ENCODE results near the gene IFT22.
"Not testable (repeated sequence)": the region's sequence is repeated elsewhere in the genome, so short reads cannot be mapped to it uniquely, and the experiment has no call there.

The IFT22 gene

DNA sequence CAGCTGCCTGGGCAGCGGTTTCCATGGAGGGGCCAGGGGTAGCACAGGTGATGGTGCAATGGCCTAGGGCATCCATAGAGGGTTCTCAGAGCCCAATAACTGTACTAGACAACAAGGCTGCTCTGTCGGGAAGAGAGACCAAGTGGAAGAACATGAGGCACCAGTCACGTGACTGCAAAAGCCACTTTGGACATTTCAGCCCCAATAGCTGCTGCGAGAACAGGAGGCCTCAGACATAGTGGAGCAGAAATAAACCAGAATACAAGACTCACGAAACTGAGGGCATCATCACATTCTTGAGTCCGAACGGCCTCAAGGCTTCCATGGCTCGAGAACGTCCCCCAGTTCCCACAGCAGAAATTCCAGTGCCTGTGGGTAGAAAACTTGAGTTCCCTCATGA lies 44.5 kb downstream of the IFT22 start:
- DNase-seq (ENCODE audit: low spot score), result no peak

DNA sequence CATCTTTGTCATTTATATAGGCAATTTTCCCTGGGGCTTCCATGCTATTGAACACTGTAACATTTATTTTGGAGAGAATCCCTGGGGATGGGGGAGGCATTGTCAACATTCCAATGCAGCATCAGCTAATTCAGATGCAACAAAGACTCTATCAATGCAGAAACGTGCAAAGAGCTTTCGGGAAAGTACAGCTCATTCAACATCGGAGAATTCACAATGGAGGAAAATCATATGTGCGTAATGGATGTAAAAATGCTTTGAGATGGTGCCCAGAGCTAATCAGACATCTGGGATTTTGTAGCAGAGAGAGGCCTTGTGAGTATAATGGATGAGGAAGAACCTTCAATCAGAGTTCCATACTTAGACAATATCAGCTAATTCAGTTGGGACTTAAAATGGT lies 48.4 kb downstream of the IFT22 start:
- DNase-seq (ENCODE audit: low spot score), result no peak

DNA sequence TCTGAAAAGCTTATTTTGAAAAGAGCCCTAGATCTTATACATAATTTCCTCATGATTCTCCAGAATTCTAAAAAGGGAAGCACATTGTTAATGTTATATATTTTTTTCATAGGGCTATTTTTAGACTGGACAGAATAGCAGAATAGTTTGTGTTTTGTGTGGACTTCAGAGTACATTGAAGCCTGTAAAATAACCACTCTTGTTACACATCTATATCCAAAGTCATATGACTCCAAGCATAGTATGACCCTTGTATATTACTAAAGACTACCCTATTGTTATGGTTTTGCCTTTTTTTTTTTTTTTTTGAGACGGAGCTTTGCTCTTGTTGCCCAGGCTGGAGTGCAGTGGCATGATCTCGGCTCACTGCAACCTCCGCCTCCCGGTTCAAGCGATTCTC lies 50.6 kb downstream of the IFT22 start:
- DNase-seq (ENCODE audit: low spot score), result no peak

DNA sequence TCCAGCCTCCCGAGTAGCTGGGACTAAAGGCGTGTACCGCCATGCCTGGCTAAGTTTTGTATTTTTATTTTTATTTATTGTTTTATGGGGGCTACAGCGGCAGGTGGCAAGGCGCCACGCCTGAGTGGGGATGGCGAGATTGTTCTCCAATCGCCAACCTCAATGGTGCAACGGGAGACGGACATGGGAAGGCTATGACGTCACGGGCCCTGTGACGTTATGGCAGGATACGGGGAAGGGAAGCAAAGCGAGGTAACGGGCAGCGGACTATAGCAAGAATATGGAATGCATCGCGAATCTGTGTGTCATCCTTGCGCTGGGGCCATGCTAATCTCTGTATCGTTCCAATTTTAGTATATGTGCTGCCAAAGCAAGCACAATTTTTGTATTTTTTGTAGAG lies 51.9 kb downstream of the IFT22 start:
- no peak for DNase-seq (ENCODE audit: low spot score)

DNA sequence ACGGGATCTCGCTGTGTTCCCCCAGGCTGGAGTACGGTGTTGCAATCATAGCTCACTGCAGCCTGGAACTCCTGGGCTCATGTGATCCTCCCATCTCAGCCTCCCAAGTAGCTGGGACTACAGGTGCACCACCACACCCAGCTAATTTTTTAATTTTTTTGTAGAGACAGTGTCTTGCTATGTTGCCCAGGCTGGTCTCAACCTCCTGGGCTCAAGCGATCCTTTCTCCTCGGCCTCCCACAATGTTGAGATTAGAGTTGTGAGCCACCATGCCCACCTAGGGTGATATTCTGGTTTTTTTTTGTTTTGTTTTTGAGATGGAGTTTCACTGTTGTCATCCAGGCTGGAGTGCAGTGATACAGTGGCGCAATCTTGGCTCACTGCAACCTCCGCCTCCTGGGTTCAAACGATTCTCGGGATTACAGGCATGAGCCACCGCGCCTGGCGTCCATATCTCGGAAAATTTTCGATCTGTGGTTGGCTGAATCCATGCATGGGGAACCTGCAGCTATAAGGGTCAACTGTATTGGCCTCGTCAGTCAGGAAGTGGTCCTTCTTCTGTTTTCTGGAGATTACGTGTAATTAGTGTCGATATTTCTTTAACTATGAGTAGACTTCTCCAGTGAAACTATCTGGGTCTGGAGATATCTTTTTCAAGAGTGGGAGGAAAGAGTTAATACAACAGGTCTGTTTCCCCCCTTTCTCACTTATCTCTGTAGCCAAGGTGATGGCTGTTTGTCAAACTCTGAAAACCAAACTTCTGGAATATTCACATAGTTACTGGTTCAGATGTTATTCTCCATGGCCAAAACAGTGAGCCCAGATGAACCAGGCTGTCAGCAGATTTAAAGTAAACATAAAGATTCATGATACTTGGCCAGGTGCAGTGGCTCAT lies 55.7 kb downstream of the IFT22 start:
- no peak for DNase-seq (ENCODE audit: low spot score)

DNA sequence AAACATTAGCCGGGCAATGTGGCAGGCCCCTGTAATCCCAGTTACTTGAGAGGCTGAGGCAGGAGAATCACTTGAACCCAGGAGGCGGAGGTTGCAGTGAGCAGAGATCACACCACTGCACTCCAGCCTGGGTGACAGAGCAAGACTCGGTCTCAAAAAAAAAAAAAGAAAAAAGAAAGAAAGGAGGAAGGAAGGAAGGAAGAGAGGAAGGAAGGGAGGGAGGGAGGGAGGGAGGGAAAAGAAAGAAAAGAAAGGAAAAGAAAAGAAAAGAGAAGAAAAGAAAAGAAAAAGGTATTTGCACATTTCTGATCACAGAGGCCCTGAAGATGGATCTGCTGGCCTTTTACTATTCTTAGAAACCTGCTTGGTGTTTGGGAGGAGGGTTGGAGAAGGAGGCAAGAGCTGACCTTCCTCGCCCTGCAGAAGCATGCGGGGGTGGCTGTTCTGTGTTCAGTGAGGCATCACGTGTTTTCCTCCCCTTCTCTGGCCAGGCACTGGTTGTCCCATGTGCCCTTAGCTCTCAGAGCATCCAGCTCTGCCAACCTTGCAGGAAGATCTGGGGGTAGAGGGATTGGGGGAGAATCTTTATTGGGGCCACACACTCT lies 57.4 kb downstream of the IFT22 start:
- not testable (repeated sequence) for DNase-seq (ENCODE audit: low spot score)
